NCI-H69 (cell line): ENCODE measurements around the gene OSGEP.
A peak's percentile ranks its signal among the peaks of the same experiment; 100 is the strongest.

Source experiments
- DNase-seq: peaks from one replicate; lab custom pipeline; 2025; lab: John Stamatoyannopoulos, UW

The OSGEP gene

GRCh38 chr14:20454516-20455354 lies at the start of gene OSGEP, which contains the start of gene APEX1:
Gene OSGEP, minus strand, starts transcription at chr14:20454812. Its CDS starts 129 bp downstream, at chr14:20454683.
Gene APEX1, plus strand, starts transcription at chr14:20455226. Its CDS starts 420 bp downstream, at chr14:20455646.
- peak; percentile 100 for DNase-seq

GRCh38 chr14:20503898-20504297 lies 49.3 kb upstream of the OSGEP start:
- no peak for DNase-seq

GRCh38 chr14:20501346-20501745 lies 46.7 kb upstream of the OSGEP start:
- peak; percentile 33 for DNase-seq

GRCh38 chr14:20499881-20500280 lies 45.3 kb upstream of the OSGEP start:
- DNase-seq = peak; percentile 7

- peak; percentile 85 for DNase-seq
These were observed 44.5 kb upstream of the OSGEP start for GRCh38 chr14:20499108-20499507.

GRCh38 chr14:20498622-20499021 lies 44.0 kb upstream of the OSGEP start:
- peak; percentile 17 for DNase-seq

GRCh38 chr14:20494935-20495766 lies 40.5 kb upstream of the OSGEP start:
- DNase-seq = no peak

- DNase-seq = peak; percentile 5
These were observed 39.0 kb upstream of the OSGEP start for GRCh38 chr14:20493634-20494033.

GRCh38 chr14:20492486-20492885 lies 37.9 kb upstream of the OSGEP start:
- DNase-seq = no peak

GRCh38 chr14:20490563-20490962 lies 36.0 kb upstream of the OSGEP start:
- DNase-seq = no peak

- peak; percentile 3 for DNase-seq
These were observed 34.7 kb upstream of the OSGEP start for GRCh38 chr14:20489093-20489994.

GRCh38 chr14:20487396-20487725 lies 32.7 kb upstream of the OSGEP start:
- DNase-seq = no peak

- no peak for DNase-seq
These were observed 32.2 kb upstream of the OSGEP start for GRCh38 chr14:20486684-20487395.

- peak; percentile 30 for DNase-seq
These were observed 31.3 kb upstream of the OSGEP start for GRCh38 chr14:20485900-20486299.

GRCh38 chr14:20482382-20482781 lies 27.8 kb upstream of the OSGEP start:
- no peak for DNase-seq

- no peak for DNase-seq
These were observed 24.3 kb upstream of the OSGEP start for GRCh38 chr14:20478894-20479293.

- DNase-seq = peak; percentile 16
These were observed 22.7 kb upstream of the OSGEP start for GRCh38 chr14:20477211-20477876.

- no peak for DNase-seq
These were observed 22.2 kb upstream of the OSGEP start for GRCh38 chr14:20476776-20477175.

- DNase-seq = no peak
These were observed 18.0 kb upstream of the OSGEP start for GRCh38 chr14:20472536-20473169.

GRCh38 chr14:20470603-20470901 lies 15.9 kb upstream of the OSGEP start:
- DNase-seq = no peak
